ENCODE measurements around the gene RYR1. TPM values are rescaled to one million over a fixed set of nuclear protein-coding genes. Genes with fewer than 3 reads are reported as not detected.

Gene RYR1
- polyA plus RNA-seq, 1 of the 3 experiments (the other 2 are of a cell fraction): under 0.01 TPM

- TF ChIP-seq, protein P1, sequence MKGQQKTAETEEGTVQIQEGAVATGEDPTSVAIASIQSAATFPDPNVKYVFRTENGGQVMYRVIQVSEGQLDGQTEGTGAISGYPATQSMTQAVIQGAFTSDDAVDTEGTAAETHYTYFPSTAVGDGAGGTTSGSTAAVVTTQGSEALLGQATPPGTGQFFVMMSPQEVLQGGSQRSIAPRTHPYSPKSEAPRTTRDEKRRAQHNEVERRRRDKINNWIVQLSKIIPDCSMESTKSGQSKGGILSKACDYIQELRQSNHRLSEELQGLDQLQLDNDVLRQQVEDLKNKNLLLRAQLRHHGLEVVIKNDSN (IDR thresholded peaks at IDR 0.05; ENCODE audit: borderline replicate concordance, low read depth): no peak
- no peak for TF ChIP-seq FOXM1 (IDR thresholded peaks at IDR 0.05; ENCODE audit: low read depth)
- no peak for TF ChIP-seq TAF1 (IDR thresholded peaks at IDR 0.05; ENCODE audit: borderline replicate concordance, low read depth, low read length)
- no peak for TF ChIP-seq TEAD4 (IDR thresholded peaks at IDR 0.05; ENCODE audit: borderline replicate concordance, insufficient read depth)
These were observed 39.7 kb downstream of the RYR1 start (continued) for GRCh38 chr19:38473201-38473600.

DNA sequence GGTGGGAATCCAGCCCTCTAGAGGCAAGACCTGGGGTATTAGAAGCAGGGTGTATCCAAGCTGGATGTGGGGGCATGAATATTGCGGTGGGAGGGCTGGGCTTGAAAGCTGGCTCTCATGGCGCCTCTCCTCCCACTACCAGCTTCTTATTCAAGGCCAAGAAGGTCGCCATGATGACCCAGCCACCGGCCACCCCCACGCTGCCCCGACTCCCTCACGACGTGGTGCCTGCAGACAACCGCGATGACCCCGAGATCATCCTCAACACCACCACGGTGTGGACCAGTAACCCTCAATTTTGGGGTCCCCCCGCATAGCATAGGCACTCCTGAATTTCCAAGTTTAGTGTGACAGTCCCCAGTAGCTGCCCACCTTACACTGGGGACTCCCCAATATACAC is 41.7 kb downstream of the RYR1 start:
- no peak for TF ChIP-seq TAF1 (IDR thresholded peaks at IDR 0.05; ENCODE audit: borderline replicate concordance, low read depth, low read length)
- TF ChIP-seq RXRA (IDR thresholded peaks at IDR 0.05; ENCODE audit: borderline replicate concordance, low read depth): no peak
- TF ChIP-seq, protein P2, sequence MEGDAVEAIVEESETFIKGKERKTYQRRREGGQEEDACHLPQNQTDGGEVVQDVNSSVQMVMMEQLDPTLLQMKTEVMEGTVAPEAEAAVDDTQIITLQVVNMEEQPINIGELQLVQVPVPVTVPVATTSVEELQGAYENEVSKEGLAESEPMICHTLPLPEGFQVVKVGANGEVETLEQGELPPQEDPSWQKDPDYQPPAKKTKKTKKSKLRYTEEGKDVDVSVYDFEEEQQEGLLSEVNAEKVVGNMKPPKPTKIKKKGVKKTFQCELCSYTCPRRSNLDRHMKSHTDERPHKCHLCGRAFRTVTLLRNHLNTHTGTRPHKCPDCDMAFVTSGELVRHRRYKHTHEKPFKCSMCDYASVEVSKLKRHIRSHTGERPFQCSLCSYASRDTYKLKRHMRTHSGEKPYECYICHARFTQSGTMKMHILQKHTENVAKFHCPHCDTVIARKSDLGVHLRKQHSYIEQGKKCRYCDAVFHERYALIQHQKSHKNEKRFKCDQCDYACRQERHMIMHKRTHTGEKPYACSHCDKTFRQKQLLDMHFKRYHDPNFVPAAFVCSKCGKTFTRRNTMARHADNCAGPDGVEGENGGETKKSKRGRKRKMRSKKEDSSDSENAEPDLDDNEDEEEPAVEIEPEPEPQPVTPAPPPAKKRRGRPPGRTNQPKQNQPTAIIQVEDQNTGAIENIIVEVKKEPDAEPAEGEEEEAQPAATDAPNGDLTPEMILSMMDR (IDR thresholded peaks at IDR 0.05): no peak
- TF ChIP-seq, protein P3, sequence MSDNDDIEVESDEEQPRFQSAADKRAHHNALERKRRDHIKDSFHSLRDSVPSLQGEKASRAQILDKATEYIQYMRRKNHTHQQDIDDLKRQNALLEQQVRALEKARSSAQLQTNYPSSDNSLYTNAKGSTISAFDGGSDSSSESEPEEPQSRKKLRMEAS (IDR thresholded peaks at IDR 0.05; ENCODE audit: low read depth): no peak
- TF ChIP-seq POLR2AphosphoS5 (IDR thresholded peaks at IDR 0.05; ENCODE audit: low read depth, low read length): no peak
- TF ChIP-seq, protein P1 (IDR thresholded peaks at IDR 0.05; ENCODE audit: borderline replicate concordance, low read depth): no peak
- no peak for TF ChIP-seq GATA2 (CRISPR knock-in tag; IDR thresholded peaks at IDR 0.05)
- TF ChIP-seq YY1 (IDR thresholded peaks at IDR 0.05; ENCODE audit: low read depth): no peak
- no peak for TF ChIP-seq CHD2 (IDR thresholded peaks at IDR 0.05; ENCODE audit: low read length, partially characterized antibody)
- TF ChIP-seq FOXJ3 (CRISPR knock-in tag; IDR thresholded peaks at IDR 0.05): no peak
- no peak for TF ChIP-seq NFIC (IDR thresholded peaks at IDR 0.05; ENCODE audit: borderline replicate concordance)
- no peak for TF ChIP-seq REST (IDR thresholded peaks at IDR 0.05; ENCODE audit: low read depth, low read length)
- TF ChIP-seq PBX3 (IDR thresholded peaks at IDR 0.05): no peak
- TF ChIP-seq TCF12 (IDR thresholded peaks at IDR 0.05): no peak
- TF ChIP-seq IRF3 (IDR thresholded peaks at IDR 0.05; ENCODE audit: low read depth, low read length): no peak
- no peak for TF ChIP-seq EP300 (IDR thresholded peaks at IDR 0.05; ENCODE audit: borderline replicate concordance in 1 of 2, low read depth in 1 of 2, low read length in 1 of 2)
- TF ChIP-seq GABPA (IDR thresholded peaks at IDR 0.05; ENCODE audit: low read depth): no peak
- TF ChIP-seq NRF1 (IDR thresholded peaks at IDR 0.05; ENCODE audit: low read depth, low read length): no peak
- TF ChIP-seq FOXM1 (IDR thresholded peaks at IDR 0.05; ENCODE audit: low read depth): no peak
- Histone ChIP-seq H3K27ac (ENCODE audit: low read depth in 2 of 2, low read length in 1 of 2) (no peak overlapping the region), H4K20me1 (ENCODE audit: insufficient read depth) (no peaks in the 10 kb centered on the region), H3K9me2 (no peaks in the 10 kb centered on the region), H3K9me3 (no peaks in the 10 kb centered on the region), H3K9ac (no peak overlapping the region), H3K79me2 (ENCODE audit: insufficient read depth) (no peaks in the 10 kb centered on the region), H3K4me2 (no peak overlapping the region), H3K4me1 (ENCODE audit: control insufficient read depth in 1 of 2, insufficient read depth in 2 of 2, low read depth in 1 of 2, low read length in 1 of 2) (no peaks in the 10 kb centered on the region), H2AFZ (ENCODE audit: low read depth) (no peak overlapping the region), H3K27me3 (ENCODE audit: insufficient read depth) (peaks cover 42% of the 10 kb centered on the region; the same call in 1 of the 2 replicates), H3K4me3 (ENCODE audit: low read depth in 2 of 2, low read length in 1 of 2) (no peak overlapping the region), H3F3A (replicated peaks; ENCODE audit: insufficient read depth) (no peaks in the 10 kb centered on the region), H3K36me3 (replicated peaks in 1 of 2; ENCODE audit: control insufficient read depth in 1 of 2, insufficient read depth in 2 of 2, low read length in 1 of 2) (no peaks in the 10 kb centered on the region)
- WGBS (ENCODE audit: low lambda C conversion rate): 46% methylated on average over 13 of the region's 13 CpGs
- ChIA-PET POLR2A (no interaction called here), CTCF (no interaction called here)
- no peak for DNase-seq

Data from SK-N-SH (cell line).